22Rv1 (cell line): Measurements from ENCODE around the gene CNN3.

Source experiments
- H3K27ac ChIP-seq: fragments of 450-650 bp; 2 replicates; pipeline ENCODE4 v1.5.1; 2017
- CTCF ChIP-seq: fragments of 450-650 bp; IDR thresholded peaks from 2 replicates; pipeline ENCODE4 v1.5.1; 2017; ENCODE audit warnings: mild to moderate bottlenecking
- ZFX ChIP-seq: fragments of 450-650 bp; IDR thresholded peaks from 2 replicates; pipeline ENCODE4 v1.6.1; 2017; ENCODE audit warnings: antibody characterized with exemption, borderline replicate concordance

Gene CNN3

GRCh38 chr1:94887106-94887505 lies 39.8 kb downstream of the CNN3 start:
- TF ChIP-seq CTCF: no peak
- TF ChIP-seq ZFX: no peak

GRCh38 chr1:94886361-94886760 lies 40.5 kb downstream of the CNN3 start:
- no peak overlapping the region for H3K27ac ChIP-seq
- TF ChIP-seq CTCF (no peak), ZFX (no peak)

More at GRCh38 chr1:94887106-94887505, 39.8 kb downstream of the CNN3 start:
- H3K27ac ChIP-seq: no peak overlapping the region

GRCh38 chr1:94884507-94884906 lies 42.4 kb downstream of the CNN3 start:
- TF ChIP-seq ZFX: no peak
- TF ChIP-seq CTCF: no peak
- H3K27ac ChIP-seq: no peak overlapping the region

GRCh38 chr1:94884106-94884505 lies 42.8 kb downstream of the CNN3 start:
- no peak for TF ChIP-seq CTCF
- no peak for TF ChIP-seq ZFX
- H3K27ac ChIP-seq: no peak overlapping the region

- no peak overlapping the region for H3K27ac ChIP-seq
- TF ChIP-seq ZFX (no peak), CTCF (no peak)
Measured at GRCh38 chr1:94883691-94884090, 43.2 kb downstream of the CNN3 start.

- H3K27ac ChIP-seq: no peak overlapping the region
- TF ChIP-seq ZFX (no peak), CTCF (no peak)
Measured at GRCh38 chr1:94878329-94878728, 48.6 kb downstream of the CNN3 start.

GRCh38 chr1:94876362-94876761 lies 50.5 kb downstream of the CNN3 start:
- TF ChIP-seq CTCF (no peak), ZFX (no peak)
- H3K27ac ChIP-seq: no peak overlapping the region
